Retinal pigment epithelial cell (primary cell): ENCODE data around the gene KCTD19.

Experiments
- DNase-seq: peaks from one replicate; pipeline ENCODE4 v3.0.0-alpha.2; 2010; ENCODE audit warnings: low read depth
- H3K4me3 ChIP-seq: 2 replicates; pipeline ENCODE4 v1.5.1; 2011; ENCODE audit warnings: mild to moderate bottlenecking, low read length, control low read depth, moderate library complexity
- CTCF ChIP-seq: conservative IDR thresholded peaks from 2 replicates; pipeline ENCODE4 v1.5.1; 2011; ENCODE audit warnings: low read depth, low read length, control low read depth, inconsistent platforms

KCTD19 gene

GRCh38 chr16:67243481-67243880 lies 83.1 kb downstream of the KCTD19 start:
- no peak overlapping the region for H3K4me3 ChIP-seq

GRCh38 chr16:67242138-67242730 lies 84.3 kb downstream of the KCTD19 start:
- DNase-seq: no peak
- TF ChIP-seq CTCF: no peak

More at GRCh38 chr16:67243481-67243880, 83.1 kb downstream of the KCTD19 start:
- DNase-seq: no peak
- no peak for TF ChIP-seq CTCF

GRCh38 chr16:67241008-67241900 lies 85.3 kb downstream of the KCTD19 start:
- no peak overlapping the region for H3K4me3 ChIP-seq
- TF ChIP-seq CTCF: no peak
- DNase-seq: no peak

More at GRCh38 chr16:67242138-67242730, 84.3 kb downstream of the KCTD19 start:
- H3K4me3 ChIP-seq: no peak overlapping the region

- no peak for TF ChIP-seq CTCF
- DNase-seq: no peak
- H3K4me3 ChIP-seq: no peak overlapping the region
These were observed 86.0 kb downstream of the KCTD19 start for GRCh38 chr16:67240506-67240905.
